Mucosa of gallbladder (tissue), 1 donor: ENCODE results near the gene CPHXL2. TPM values are rescaled to one million over a fixed set of nuclear protein-coding genes. Genes with fewer than 3 reads are reported as not detected.

Source experiments
- DNase-seq: peaks from one replicate; pipeline ENCODE4 v3.0.0-alpha.2; 2020; ENCODE audit warnings: low spot score
- total RNA-seq: library from RNA; stranded (reverse); gene quantifications from one replicate; pipeline ENCODE4 v1.2.1, GENCODE V29; 2021
- donor health status: DM: no; HTN: no; CAD: no.

The CPHXL2 gene
- not detected for total RNA-seq

DNA sequence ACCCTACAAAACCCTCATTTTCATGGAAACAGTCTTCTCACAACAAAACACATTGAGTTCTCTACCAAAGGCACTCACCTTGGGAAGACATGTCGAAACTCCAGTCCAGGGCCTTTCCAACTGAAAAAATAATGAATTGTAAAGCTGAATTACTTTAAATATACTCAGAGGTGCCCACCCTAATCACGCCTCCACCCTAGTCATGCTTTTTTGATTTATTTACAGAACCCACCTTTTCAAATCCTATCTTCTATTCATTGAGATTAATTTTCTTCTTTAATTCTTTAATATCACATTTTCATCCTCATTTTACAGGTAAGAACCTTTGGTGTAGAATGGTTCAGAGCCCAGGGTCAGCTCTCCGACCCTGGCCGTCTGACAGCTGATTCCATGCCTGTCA is at the start of gene CPHXL2:
TSS of gene CPHXL2 (minus strand) at position 101 of the 400 bp plus-strand sequence. CDS start at position 91, 10 bp downstream.
- DNase-seq: no peak

DNA sequence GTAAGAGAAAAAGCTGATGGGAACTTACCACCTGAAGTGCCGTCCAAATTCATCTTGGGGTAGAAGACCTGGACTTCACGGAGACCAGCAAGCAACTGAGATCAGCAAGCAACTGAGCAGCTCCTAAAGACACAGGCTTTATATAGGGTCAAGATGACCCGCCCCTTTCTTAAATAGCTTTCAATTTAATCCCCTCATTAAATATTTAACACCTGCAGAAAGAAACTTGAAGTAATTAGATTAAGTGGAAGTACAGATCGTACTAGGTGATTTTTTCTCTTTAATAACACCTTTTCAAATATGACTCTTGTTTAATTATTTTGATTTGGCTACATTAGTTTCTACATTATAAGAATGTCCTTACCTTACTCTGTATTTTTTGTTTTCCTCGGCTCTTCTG is 49.6 kb upstream of the CPHXL2 start, which contains the start of gene CPHXL:
TSS of gene CPHXL (minus strand) at position 101 of the 400 bp plus-strand sequence. CDS start at position 53, 48 bp downstream.
- no peak for DNase-seq

DNA sequence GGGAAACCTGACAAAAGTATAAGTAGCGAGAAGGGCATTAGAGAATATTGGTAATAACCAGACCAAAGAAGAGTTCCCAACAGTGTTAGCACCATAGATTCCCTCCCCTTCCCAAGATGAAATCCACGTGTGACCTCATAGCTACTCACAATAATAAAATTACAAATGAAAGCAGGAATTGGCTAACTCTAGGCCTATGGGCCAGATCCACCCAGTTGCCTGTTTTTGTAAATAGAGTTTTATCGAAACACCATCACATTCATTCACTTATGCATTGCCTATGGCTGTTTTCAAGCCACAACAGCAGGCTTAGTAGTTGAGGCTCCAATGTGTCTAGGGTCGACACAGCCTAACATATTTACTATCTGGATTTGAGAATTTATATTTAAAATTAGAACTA is 41.6 kb upstream of the CPHXL2 start:
- no peak for DNase-seq

DNA sequence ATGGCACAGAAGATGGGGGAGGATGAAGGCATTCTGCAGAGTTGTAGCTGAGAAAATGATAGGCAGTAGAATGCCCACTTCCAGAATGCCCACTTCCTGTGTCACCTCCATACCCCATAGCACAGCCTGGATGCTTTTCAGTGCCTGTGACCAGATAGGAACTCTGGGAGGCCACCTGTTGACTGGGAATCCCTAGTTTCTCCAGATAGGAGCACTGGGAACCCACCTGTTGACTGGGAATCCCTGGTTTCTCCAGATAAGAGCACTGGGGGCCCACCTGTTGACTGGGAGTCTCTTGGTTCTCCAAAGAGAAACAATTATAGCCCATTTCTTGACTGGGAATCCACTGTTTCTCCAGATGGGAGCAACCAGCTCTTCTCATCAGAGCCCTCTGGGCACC is 37.9 kb upstream of the CPHXL2 start:
- no peak for DNase-seq

DNA sequence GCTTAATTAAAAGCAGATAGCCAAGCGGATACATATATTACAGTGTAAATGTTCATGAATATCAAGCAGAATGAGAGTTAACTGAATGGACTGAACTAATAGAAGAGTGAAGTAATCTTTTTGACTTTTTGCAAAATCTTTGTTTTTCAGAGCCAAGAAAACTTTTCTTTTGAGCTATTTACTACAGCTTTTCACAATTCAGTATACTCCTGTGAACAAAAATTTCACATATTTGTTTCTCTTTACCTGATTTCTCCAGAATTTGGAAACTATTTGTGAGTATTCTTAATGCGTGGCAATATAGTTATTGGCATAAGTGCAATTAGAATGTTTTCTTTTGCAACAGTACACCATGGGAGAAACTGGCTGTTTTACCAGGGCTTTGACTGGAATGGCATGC is 33.5 kb upstream of the CPHXL2 start:
- no peak for DNase-seq

DNA sequence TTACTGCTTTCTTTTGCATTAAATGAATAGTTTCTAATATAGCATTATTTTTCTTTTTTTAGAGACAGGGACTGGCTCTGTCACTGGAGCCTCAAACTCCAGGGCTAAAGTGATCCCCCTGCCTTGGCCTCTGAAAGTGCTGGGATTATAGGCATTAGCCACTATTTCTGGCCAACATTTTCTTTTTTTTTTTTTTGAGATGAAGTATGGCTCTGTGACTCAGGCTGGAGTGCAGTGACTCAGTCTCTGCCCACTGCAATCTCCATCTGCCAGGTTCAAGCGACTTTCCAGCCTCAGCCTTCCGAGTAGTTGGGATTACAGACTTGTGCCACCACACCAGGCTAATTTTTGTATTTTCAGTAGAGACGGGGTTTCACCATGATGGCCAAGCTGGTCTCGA is 26.5 kb upstream of the CPHXL2 start:
- no peak for DNase-seq

DNA sequence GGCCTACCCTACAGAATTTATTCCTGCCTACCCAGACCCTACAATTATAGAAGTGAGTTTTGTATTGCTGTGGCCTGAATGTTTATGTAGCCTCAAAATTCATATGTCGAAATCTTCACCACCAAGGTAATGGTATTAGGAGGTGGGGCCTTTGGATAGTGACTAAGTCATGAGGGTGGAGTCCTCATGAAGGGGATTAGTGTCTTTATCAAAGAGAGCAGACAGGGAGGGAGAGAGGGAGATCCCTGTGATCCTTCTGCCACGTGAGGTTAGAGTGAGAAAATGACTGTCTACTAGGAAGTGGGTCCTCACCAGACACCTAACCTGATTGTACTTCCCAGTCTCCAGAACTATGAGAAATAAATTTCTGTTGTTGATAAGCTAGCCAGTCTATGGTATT is 25.4 kb upstream of the CPHXL2 start:
- DNase-seq: no peak

DNA sequence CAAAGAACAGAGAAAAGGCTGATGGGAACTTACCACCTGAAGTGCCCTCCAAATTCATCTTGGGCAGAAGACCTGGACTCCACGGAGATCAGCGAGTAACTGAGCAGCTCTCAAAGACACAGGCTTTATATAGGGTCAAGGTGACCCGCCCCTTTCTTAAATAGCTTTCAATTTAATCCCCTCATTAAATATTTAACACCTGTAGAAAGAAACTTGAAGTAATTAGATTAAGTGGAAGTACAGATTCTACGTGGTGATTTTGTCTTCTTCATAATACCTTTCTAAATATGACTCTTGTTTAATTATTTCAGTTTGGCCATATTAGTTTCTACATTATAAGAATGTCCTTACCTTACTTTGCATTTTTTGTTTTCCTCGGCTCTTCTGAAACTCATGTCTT is 24.6 kb upstream of the CPHXL2 start, which contains the start of gene DUXB:
TSS of gene DUXB (minus strand) at position 101 of the 400 bp plus-strand sequence. CDS start at position 58, 43 bp downstream.
- DNase-seq: no peak

DNA sequence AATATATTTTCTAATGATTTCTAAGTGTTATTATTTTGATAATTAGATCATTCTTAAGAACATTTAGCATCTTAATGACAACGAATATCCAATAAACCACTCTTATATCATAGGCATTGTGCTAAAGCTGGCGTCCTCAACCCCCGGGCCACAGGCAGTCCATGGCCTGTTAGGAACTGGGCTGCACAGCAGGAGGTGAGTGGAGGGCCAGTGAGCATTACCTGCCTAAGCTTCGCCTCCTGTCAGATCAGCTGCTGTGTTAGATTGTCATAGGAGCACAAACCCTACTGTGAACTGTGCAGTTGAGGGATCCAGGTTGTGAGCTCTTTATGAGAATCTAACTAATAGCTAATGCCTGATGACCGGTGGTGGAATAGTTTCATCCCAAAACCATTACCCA is 20.8 kb upstream of the CPHXL2 start:
- no peak for DNase-seq

DNA sequence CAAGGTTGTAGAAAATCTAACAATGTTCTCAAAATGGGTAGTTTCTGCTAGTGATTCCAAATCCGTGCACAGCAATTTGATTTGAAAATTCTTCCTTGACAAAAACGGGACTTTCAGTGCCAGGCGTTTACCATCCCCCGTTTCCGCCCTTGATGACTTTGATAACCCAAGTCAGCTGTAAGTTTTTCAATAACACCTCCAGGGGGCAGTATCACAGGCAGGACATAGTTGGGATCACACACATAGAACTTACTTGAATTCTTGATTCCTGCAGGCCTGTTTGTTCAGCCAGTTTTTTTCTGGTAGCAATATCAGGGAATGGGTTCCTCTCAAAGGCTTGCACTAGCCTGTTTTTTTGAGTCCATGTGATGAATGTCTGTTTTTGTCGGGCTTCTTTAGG is 18.9 kb upstream of the CPHXL2 start:
- no peak for DNase-seq

DNA sequence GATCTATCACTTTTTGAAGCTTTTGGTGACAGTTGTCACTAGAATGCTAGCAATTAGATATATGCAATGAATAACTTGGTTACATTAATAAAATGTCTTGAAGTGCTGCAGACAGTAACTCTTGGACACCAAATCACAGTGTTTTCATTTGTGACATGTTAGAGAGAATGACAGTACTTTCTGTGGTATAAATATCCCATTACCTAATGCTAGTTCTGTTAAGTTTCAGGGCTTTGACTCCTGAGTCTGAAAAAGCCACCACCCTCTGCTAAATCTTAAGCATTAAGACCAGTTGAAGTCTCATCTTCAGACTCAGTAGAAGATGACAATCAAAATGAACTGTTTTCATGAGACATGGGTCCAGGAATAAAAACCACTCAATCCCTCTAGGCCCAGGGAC is 10.6 kb upstream of the CPHXL2 start:
- DNase-seq: no peak

DNA sequence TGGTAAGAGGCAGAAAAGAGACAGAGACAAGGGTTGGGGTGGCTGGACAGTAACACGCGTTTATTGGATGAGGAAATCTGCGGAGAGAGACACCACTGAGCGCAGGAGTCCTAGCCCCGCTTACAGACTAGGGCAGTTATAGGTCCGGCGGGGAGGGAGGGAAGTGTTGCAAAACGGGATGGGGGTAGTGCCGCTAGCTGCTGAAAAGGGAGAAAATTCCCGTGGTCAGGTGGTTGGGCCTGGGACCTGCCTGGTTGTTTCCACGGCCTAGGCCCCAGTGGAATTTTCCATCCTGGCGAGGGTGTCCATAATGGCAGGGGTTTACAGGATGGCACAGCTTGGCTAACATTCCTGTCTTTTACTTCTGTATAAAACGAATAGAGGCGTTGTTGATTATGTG is 5.5 kb upstream of the CPHXL2 start:
- no peak for DNase-seq

DNA sequence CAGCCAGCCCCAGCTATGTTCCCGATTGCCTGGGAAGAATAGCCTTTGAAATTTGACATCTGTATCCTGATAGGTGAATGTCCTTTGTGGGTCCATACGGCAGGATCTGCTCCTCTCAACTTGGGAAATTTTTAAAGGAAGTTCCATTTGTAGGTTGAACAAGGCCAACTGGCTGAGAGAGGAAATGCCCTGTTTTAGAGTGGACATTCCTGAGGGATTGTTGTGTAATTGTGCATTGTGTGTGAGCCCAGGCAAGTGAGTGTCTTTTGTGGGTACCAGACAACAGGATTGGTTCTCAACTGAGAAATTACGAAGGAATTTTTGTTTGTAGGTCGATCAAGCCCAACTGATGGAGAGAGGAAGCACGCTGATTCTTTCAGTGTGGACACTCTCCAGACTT is 2.6 kb upstream of the CPHXL2 start:
- DNase-seq: no peak

DNA sequence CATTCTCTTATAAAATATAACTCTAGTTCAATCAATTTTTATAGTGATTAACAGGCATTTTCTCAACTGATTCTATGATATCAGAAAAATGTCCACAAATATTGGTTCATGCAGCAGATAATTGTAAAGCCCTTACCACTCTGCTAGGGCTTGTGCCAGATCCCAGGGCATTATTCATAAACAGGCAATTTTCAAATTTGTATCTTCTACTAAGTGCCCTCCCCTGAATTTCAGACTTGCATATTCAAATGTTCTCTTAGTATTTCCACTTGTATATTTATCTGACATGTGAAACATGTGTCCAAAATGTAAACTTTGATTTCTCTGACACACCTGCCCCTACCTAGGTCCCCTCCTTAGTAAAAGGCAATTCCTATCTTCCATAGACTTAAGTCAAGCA is 9.3 kb downstream of the CPHXL2 start:
- no peak for DNase-seq

DNA sequence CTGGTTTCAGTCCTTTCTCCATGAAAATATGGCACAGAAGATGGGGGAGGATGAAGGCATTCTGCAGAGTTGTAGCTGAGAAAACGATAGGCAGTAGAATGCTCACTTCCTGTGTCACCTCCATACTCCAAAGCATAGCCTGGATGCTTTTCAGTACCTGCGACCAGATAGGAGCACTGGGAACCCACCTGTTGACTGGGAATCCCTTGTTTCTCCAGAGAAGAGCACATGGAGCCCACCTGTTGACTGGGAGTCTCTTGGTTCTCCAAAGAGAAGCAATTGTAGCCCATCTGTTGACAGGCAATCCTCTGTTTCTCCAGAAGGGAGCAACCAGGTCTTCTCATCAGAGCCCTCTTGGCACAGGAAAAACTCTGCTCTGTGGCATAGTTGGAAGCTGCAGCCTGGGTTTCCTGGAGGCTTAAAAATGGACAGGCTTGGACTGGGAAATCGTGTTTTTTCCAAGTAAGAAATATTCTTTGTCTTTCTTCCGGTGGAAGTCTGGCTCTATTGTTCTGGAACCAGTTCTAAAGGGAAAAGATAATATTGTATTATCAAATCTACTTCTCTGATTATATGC is 16.0 kb downstream of the CPHXL2 start:
- DNase-seq: no peak

DNA sequence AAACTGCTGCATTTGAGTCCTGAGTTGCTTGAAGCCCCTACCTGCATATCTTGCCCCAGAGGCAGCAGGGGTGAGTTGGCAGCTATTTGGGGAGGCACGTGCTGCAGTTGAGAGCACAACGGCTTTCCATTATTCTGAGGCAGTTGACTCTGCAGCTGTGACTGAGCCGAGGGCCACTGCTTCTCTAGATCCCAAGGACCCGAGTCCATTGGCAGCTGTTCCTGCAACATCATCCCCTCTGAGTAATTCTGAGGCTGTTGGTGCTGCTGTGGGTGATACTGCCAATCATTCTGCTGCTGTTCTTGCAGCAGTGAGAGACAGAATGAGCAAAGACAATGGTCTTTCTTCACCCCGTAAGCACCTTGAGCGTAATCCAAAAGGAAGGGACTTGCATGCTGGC is 16.5 kb downstream of the CPHXL2 start:
- no peak for DNase-seq

DNA sequence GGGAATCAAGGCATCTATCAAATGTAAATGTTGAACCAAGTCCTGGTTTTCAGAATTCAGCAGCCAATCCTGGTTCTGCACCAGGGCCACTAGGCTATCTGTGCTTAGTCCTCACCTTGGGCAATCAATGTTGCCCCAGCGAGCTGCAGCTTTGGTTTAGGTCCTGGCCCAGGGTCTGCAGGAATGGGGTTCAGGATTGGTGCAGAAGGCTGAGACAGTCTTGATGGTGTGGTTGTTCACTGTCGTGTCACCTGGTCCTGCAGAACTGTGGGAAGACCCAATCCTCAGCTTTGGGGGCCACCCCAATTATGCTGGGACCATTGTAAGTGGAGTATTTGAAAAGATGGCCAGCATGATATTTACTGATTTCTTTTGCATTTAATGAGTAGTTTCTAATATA is 18.6 kb downstream of the CPHXL2 start:
- no peak for DNase-seq

DNA sequence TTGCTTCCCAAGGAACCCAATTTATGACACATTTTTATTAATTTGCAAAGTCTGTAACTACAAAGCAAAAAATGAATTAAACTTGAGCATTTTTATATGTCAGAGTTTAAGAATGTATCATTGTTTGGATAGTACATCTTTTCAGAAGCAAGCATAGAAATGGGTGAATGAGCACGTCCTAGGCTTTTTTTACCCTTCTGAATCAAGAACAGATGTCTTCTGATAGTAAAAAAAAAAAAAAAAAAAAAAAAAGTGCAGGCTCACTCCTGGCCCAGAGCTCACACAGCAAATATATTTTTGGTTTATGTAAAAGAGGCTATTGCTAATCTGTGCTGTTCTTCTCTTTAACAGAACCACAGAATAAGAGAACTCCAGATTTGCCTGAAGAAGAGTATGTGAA is 22.9 kb downstream of the CPHXL2 start:
- no peak for DNase-seq

DNA sequence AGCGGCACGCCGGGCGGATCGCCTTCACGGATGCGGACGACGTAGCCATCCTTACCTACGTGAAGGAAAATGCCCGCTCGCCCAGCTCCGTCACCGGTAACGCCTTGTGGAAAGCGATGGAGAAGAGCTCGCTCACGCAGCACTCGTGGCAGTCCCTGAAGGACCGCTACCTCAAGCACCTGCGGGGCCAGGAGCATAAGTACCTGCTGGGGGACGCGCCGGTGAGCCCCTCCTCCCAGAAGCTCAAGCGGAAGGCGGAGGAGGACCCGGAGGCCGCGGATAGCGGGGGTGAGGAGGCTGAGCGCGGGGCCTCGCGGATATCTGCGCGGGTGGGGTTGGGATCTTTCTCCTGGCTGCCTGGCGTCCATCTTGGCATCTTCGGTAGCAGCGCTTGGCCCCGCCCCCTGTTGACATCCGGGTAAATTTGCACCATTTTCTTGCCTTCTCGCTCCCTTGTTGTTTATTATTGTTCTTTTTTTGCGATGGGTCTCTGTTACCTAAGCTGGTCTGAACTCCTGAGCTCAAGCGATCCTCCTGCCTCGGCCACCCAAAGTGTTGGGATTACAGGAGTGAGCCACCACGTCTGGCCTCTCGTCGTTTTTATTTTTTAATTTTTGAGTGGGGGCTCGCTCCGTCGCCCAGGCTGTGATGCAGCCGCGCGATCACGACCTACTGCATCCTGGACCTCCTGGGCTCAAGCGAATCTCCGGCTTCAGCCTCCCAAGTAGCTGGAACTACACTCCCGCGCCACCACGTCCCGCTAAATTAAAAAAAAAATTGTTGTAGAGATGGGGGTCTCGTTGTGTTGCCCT is 28.3 kb downstream of the CPHXL2 start:
- DNase-seq: peak; percentile 85

DNA sequence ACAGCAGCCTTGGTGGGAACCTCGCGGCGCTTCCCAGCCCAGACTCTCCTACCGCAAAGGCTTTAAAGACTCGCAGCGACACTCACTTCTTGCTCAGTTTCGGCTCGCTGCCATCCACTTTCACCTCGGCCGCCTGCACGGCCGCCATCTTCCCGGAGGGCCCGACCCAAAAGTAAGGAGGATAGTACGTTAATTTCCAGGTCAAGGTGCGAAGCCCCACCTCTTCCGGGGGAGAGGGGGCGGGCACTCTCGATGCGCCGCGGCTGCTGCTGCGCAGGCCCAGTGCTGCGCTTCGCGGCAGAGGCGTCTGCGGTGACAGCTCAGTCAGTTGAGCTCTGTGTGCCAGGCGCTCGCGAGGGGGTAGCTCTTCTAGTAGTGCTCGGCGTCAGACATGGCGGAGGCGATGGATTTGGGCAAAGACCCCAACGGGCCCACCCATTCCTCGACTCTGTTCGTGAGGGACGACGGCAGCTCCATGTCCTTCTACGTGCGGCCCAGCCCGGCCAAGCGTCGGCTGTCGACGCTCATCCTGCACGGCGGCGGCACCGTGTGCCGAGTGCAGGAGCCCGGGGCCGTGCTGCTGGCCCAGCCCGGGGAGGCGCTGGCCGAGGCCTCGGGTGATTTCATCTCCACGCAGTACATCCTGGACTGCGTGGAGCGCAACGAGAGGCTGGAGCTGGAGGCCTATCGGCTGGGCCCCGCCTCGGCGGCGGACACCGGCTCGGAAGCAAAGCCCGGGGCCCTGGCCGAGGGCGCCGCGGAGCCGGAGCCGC is 29.1 kb downstream of the CPHXL2 start, which contains the start of the genes KARS1 and TERF2IP:
TSS of gene KARS1 (minus strand) at position 174 of the 773 bp plus-strand sequence. CDS start at position 148, 26 bp downstream.
TSS of gene TERF2IP (plus strand) at position 282 of the 773 bp plus-strand sequence. CDS start at position 392, 110 bp downstream.
- peak; percentile 95 for DNase-seq

DNA sequence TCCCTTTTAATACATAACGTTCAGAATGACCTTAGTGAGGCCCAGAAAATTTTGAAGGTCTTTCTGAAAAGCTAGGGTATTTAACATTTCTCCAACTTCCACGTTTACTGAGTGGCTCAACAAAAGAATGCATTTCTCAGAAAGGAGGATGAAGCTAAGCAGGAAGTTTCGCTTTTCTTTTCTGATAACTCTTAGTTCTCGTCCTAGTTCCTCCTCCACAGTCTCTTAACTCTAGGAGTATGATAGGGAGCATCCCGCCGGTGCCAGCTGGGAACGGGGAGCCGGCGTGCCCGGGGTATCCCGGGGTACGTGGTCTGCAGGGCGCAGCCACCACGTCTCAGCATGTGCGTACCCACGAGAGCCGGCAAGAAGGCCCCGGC is 29.7 kb downstream of the CPHXL2 start:
- no peak for DNase-seq
